Stromal cell of bone marrow (primary cell): ENCODE results near the gene OR6C65.
"Not testable (repeated sequence)": the region's sequence is repeated elsewhere in the genome, so short reads cannot be mapped to it uniquely, and the experiment has no call there.

Experiments used
- DNase-seq: peaks from one replicate; pipeline ENCODE4 v3.0.0-alpha.2; 2012; ENCODE audit warnings: low read depth

Gene OR6C65

DNA sequence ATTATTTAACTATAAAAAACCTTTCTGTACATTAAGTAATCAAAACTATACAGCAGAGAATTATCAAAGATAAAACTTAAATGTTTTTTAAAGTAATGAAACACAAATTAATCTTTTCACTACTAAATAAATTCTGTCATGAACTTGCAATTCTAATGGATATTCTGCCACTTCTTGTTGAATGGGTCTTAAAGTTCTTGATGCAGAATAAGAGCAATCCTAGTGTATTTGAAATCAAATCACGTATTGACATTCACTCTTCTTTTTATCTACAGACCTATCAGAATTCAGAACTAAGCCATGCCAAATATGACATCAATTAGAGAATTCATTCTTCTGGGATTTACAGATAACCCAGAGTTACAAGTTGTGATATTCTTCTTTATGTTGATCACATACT is at the start of gene OR6C65:
TSS of gene OR6C65 (plus strand) at position 301 of the 400 bp plus-strand sequence. CDS start at position 301, 0 bp downstream.
- no peak for DNase-seq

DNA sequence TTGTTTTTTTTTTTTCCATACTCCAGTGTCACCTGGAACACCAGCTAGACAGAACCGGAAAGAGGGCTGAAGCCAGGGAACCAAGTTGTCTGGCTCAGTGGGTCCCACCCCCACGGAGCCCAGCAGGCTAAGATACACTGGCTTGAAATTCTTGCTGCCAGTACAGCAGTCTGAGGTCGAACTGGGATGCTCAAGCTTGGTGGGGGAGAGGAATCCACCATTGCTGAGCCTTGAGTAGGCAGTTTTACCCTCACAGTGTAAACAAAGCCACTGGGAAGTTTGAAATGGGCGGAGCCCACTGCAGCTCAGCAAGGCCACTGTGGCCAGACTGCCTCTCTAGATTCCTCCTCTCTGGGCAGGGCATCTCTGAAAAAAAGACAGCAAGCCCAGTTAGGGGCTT is 45.0 kb upstream of the OR6C65 start:
- DNase-seq = not testable (repeated sequence)

DNA sequence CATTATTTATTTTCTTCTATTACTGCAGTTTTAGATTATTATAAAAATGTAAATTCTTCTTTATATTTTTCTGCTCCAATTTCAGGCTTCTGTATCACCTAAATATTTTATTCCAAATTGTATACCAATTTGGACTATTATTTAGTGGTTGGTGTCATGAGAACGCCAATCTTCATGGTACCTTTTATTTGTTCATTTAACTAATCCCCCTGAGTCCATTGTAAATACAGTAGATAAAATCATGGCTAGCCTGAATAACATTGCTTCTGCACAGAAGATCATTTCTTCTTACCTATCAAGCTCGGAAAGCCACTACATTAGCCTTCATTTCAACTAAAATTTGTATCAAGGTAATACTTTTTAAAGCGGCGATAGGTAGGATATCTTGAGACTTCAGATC is 37.7 kb upstream of the OR6C65 start, which contains the start of gene OR6C75:
TSS of gene OR6C75 (plus strand) at position 301 of the 400 bp plus-strand sequence. CDS start 2,136 bp downstream, outside the sequence.
- DNase-seq = no peak

DNA sequence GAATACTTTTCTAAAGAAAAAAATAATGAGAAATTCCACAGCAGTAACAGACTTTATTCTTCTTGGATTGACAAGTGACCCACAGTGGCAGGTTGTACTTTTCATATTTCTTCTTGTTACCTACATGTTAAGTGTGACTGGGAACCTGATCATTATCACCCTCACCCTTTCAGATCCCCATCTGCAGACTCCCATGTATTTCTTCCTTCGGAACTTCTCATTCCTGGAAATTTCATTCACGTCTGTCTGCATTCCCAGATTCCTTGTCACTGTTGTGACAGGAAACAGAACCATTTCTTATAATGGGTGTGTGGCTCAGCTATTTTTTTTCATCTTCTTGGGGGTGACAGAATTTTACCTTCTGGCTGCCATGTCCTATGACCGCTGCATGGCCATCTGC is 35.2 kb upstream of the OR6C65 start:
- DNase-seq = no peak

DNA sequence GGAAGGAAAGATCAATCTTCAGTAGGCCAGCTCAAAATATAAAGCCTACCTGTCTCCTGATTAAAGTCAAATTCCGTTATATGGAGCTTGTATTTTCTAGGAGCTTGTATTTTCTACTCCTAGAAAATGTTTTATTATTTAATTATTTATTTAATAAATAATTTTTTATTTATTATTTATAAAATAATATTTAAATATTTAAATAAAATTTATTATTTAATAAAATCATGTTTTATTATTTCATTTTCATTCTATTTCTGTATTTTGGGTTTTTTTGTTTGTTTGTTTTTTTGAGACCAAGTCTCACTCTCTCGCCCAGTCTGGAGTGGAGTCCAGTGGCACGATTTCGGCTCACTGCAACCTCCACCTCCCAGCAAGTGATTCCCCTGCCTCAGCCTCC is 27.8 kb upstream of the OR6C65 start:
- no peak for DNase-seq

DNA sequence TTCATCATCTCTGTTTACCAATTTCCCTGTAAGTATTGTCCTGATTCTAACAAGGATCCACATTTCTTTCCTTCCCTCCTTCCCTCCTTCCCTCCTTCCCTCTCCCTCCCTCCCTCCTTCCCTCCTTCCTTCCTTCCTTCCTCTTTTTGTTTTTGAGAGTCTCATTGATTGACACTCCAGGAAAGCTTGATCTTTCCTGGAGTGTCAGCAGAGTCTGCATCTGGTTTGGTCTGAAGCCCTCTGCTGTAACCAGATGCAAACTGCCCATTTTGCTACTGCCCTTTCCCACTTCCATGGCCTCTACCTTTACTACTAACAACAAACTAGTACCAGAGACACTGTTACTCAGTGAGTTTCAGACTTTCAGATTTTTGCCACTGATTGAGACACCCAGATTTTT is 14.4 kb upstream of the OR6C65 start:
- DNase-seq = no peak

DNA sequence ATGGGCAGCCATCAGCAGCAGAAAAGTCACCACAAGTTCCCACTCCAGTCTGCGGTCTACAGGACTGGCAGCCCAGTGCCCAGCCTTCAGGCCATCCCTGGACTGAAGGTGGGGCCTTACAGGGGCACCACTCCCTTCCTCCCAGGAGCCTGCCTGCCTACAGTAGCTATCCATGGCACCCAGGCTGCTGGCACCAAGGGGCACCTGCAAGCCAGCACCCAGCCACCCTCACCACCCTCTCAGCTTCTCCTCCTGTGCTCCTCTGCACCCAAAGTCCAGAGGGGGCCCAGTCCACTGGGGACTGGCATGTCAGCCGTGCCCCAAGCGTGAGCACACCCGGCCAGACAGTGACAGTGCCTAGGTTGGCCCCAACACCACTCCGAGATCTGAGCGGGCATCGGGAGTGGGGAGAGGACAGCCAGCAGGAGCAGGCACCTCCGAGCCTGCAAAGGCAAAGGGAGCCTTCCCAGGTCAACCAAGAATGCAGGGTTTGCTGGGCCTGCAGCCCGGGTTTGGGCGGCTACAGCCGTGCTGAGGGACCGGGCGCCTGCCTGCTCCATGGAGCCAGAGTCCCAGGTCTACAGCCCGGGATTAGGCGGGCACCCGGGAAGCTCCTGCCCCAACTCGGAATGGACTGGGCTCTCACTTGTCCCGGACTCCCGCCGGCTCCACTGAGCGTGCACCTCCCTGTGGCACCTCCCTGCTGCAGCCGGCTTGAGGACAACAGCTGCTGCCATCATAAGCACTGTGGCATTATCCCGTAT is 8.1 kb upstream of the OR6C65 start:
- DNase-seq = no peak

DNA sequence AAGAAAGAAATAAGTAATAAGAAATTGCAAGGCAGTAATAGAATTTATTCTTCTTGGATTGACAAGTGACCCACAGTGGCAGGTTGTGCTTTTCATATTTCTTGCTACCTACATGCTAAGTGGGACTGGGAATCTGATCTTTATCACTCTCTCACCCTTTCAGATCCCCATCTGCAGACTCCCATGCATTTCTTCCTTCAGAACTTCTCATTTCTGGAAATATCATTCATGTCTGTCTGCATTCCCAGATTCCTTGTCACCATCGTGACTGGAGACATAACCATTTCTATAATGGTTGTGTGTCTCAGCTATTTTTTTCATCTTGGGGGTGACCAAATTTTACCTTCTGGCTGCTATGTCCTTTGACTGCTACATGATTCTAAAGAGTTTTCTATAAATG is 4.0 kb upstream of the OR6C65 start:
- no peak for DNase-seq

DNA sequence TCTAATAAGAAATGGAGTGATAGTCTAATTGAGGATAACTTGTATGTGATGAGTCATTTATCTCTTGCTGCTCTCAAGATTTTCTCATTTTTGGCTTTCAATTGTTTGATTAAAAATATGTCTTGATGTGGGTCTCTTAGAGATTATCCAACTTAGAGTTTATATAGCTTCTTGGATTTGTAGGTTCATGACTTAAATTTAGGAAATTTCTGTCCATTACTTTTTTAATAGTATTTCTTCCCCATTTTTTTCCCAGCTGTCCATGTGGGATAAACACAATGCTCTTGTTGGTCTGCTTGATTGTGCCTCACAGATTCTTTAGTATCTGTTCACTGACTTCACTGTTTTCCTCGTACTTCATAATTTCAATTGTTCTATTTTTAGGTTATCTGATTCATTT is 7.5 kb downstream of the OR6C65 start:
- no peak for DNase-seq

DNA sequence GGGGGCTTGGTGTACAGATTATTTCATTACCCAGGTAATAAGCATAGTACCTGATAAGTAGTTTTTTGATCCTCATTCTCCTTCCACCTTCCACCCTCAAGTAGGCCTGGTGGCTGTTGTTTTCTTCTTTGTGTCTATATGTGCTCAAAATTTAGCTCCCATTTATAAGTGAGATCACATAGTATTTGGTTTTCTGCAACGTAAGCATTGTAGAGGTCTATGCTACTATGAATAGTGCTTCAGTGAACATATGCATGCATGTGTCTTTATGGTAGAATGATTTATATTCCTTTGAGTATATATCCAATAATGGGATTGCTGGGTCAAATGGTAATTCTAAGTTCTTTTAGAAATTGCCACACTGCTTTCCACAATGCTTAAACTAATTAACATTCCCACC is 8.8 kb downstream of the OR6C65 start:
- not testable (repeated sequence) for DNase-seq

DNA sequence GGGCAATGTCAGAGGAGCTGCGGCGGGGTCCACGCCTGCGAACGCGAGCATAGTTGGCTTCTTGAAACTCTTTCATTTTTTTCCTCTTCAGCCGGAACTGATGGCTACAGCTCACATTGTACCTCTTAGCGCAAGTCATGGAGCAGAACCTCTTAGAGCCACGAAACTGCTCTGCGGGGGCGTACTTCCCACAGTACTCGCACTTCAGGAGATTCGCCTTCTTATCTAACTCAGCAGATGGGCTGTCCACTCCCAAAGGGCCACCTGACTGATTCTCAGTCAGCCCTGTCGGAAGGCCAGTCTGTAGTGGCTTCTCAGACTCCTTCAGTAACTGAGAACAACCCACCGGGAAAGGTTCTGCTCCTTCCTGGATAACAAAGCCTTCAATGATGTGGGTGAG is 11.8 kb downstream of the OR6C65 start:
- DNase-seq = not testable (repeated sequence)

DNA sequence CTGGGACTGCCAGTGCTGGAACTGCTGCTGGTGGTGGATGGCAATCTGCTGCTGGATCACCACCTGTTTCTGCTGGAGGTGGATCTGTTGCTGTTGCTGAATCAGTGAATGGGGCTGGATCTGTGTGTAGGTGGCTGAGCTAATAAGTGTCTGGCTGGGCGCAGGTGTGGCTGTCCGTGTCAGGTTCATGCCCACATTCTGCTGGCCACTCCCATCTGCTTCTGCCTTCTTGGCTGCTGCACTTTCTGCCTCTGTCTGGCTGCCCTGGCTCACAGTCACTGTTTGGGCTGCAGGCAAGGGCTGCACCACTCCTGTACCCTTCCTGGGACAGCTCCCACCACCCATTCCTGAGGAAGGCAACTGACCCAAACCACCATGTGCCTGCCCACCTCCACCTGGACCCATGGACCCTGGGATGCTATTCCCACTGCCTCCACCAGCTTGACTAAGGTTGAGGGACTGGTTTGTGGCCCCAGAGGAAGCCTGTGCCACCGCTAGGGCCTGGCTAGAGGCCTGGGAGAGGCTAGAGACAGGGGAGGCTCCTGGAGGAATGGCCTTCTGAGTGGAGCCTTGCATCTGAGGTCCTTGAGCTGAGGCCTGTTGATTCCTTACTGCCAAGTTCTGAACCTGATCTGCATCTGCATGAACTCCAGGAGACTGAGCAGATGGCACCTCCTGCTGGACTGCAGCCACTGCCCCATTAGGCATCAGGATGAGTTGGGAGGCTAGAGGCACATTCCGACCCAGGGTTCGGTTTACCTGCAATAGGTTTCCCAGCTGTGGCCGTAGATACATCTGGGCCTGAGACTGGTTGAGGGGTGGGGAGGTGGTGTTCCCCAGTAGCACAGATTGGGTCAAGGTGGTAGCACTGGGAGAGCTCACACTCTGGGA is 13.4 kb downstream of the OR6C65 start:
- not testable (repeated sequence) for DNase-seq

DNA sequence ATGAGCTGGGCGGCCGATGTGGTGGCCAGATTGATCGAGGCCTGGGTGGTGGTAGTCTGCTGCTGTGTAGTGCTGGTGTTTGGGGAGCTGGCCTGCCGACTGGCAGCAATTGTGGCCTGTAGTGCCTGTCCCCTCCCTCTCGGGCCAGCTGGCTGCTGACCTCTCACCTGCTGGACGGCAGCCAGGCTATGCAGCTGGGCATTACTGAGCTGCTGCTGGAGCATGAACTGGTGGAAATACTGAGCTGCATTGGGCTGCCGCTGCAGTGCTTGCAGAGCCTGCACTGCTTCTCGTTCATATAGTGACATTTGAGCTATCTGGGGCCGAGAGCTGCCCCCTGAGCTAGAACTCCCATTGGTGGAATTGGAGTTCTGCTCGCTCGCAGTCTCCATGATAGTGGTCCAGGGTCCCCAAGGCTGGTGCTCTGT is 14.1 kb downstream of the OR6C65 start:
- DNase-seq = not testable (repeated sequence)

DNA sequence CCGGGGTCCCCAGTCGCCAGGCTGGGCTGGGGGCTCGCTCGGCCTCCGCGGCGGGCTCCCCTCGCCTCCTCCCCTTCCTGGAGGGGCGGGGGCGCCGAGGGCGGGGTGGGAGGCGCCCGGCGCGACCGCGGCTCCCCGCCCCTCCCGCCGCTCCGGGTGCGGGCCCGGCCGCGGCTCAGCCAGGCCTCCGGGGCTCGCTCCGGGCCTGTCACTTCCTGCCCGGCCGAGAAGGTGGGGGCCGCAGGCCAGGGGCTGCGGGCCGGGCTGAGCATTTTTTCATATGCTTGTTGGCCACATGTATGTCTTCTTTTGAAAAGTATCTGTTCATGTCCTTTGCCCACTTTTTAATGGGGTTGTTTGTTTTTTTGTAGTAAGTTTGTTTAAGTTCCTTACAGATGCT is 14.6 kb downstream of the OR6C65 start:
- not testable (repeated sequence) for DNase-seq

DNA sequence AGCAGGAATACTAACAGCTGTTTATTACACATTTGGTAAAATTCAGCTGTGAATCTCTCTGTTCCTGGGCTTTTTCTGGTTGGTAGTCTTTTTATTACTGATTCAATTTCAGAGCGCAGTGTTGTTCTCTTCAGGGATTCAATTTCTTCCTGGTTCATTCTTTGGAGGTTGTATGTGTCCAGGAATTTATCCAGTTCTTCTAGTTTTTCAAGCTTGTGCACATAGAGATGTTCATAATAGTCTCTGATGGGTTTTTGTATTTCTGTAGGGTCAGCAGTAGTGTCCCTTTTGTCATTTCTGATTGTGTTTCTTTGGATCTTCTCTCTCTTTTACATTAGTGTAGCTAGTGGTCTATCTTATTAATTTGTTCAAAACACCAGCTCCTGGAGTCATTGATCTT is 16.6 kb downstream of the OR6C65 start:
- no peak for DNase-seq

DNA sequence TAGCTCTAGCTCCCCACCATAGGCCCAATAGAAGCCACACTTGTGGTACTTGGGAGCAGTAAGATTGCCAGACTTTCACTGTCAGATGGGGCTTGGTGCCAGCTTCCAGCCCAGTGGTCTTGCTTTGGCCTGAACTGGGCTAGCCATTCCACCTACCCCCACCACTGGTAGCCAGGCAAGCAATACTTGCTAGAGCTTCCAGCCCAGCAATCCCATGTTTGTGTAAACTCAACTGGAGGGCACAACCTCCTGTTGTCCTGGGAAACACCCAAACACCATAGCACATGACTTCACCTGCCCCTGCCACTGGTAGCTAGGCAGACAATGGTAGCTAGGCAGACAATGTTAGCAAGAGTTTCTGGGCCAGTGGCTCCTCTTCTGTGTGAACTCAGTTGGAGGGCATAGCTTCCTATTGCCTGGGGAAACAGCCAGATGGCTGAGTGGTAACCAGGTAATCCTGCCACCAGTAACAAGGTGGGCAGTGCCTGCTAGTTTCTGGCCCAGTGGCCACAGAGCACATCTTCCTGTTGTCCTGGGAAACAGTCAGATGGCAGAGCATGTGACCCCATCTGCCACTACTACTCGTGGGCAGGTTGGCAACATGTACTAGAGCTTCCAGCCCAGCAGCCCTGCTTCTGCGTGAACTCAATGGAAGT is 20.1 kb downstream of the OR6C65 start:
- DNase-seq = no peak

DNA sequence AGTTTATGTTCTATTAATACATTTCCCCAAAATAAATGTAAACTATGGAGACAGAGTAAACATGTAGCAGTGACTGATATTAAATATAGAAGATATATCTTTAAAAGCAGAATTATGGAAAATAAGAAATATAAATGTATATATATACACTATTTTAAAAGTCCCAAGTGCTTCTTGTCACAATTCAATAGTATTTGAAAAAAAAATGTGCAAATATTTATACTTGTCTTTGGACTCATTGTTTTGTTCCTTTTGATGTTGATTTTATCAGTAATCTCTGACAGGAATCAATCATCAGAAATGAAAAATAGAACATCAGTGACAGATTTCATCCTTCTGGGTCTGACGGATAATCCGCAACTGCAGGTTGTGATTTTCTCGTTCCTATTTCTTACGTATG is 25.6 kb downstream of the OR6C65 start, which contains the start of gene OR6C76:
TSS of gene OR6C76 (plus strand) at position 301 of the 400 bp plus-strand sequence. CDS start at position 301, 0 bp downstream.
- DNase-seq = no peak

DNA sequence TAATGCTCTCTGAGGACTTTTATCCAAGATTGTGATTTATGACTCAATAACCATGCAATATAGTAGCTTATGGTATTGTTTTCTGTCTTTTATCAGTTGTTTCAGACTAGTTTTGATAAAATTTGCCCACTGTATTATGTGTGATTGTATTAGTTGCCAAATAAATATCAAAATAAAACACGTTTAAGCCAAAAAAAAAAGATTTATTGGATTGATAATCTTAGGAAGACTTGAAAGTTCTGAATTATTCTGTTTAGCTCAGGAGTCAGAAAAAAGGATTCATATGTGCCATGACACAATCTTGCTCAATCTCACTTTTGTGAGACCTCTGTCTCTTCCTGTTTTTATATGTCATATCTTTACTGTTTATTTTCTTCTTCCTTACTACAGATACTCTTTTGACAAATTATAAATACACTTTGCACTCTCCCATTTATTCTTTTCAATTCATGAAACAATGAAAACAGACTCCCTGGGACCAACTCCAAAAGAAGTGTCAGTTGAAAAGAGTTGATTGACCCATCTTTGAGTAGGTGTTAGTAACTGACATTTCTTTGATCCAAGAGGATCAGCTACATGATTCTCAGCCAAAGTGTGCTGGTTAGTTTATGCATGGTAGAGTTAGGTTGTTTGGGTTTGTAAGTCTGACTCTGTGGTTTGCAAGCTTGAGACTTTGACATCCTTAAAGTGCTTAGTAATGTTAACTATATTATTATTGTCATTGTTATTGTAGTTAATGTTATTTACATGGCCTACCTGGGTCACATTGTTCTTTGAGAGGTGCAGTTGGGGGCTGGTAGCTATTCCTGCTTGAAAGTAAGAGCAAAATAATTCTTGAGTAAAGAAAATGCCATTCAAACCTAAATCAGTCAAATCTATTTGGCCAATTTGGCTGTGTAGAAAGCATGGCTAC is 28.3 kb downstream of the OR6C65 start:
- no peak for DNase-seq

DNA sequence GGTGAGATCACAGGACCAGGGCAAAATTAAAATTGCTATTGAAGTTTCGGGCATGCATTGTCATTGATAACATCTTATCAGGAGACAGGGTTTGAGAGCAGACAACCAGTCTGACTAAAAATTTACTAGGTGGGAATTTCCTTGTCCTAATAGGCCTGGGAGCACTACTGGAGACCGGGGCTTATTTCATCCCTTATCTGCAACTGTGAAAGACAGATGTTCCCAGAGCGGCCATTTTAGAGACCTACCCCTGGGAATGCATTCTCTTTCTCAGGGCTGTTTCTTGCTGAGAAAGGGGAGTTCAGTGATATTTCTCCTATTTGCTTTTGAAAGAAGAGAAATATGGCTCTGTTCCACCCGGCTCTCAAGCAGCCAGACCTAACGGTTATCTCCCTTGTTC is 40.9 kb downstream of the OR6C65 start:
- DNase-seq = not testable (repeated sequence)

DNA sequence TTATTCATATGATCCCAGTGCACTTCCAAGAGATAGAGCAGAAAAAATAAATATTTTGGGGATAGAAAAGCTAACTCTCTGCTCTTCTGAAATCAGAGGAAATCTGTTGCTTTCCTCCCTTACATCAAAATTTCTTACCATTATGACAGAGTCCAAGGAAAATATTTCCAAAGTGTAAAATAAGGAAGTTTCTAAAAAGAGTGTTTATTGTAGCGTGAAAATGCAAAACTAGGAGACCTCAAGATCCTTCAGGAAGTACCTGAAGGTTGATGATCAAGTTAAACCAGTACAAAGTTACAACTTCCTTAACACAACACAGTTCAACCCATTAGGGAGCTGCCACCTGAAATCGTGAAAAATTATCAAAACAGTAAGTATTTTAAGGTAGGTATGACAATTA is 43.4 kb downstream of the OR6C65 start, which contains the start of gene OR6C2:
TSS of gene OR6C2 (plus strand) at position 301 of the 400 bp plus-strand sequence. CDS start 8,138 bp downstream, outside the sequence.
- no peak for DNase-seq

DNA sequence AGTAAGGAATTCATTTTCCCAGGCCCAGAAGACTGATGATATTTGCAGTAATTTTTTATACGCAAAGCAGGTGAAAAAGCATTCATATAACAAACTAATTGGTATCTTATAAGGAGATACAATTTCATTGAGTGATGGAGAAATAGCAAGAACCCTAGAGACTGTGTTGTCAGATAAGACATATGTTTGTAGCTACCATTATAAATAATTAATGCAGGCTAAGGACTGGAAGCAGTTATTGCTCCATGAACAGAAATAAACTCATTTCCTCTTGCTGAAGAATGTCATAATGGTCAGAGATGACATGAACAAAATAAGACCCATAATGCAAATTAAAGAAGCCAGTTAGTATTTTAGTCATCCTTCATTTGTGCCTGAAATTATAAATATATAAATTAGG is 45.0 kb downstream of the OR6C65 start:
- no peak for DNase-seq
